Colonic mucosa (tissue), 4 donors: ENCODE results near the gene PDE4C. TPM values are rescaled to one million over a fixed set of nuclear protein-coding genes. Genes with fewer than 3 reads are reported as not detected.

Experiments used
- DNase-seq: peaks from one replicate; pipeline ENCODE4 v3.0.0-alpha.2; 2020
- H3K27ac ChIP-seq: fragments of 200-600 bp; one replicate; pipeline ENCODE4 v1.8.0; 2021
- H3K27me3 ChIP-seq: fragments of 200-600 bp; one replicate; pipeline ENCODE4 v1.8.0; 2021
- H3K36me3 ChIP-seq: fragments of 200-600 bp; one replicate; pipeline ENCODE4 v1.8.0; 2021
- H3K4me1 ChIP-seq: fragments of 200-600 bp; one replicate; pipeline ENCODE4 v1.8.0; 2021; ENCODE audit warnings: mild to moderate bottlenecking
- H3K4me3 ChIP-seq: fragments of 200-600 bp; one replicate; pipeline ENCODE4 v1.8.0; 2021
- H3K9ac ChIP-seq, 2 donors: one replicate each; pipeline ENCODE4 v1.7.0; 2013; ENCODE audit warnings: control low read depth in 2 of 2, low read depth in 2 of 2, low read length in 2 of 2
- H3K9me3 ChIP-seq: fragments of 200-600 bp; one replicate; pipeline ENCODE4 v1.8.0; 2021
- intact Hi-C: fragments of 100-400 bp; cut with DNase I; formaldehyde crosslinking; loops from one replicate; pipeline ENCODE4 v1.14.1; 2022
- total RNA-seq, 2 donors: library from RNA; stranded (reverse); fragmentation: NEBNext Ultra II Directional in 1 of 2; extraction: Animal tissue kit (Norgen Biotek cat#: 25700) in 1 of 2; gene quantifications; one replicate each; pipeline ENCODE4 v1.2.1, GENCODE V29; 2021
- TF ChIP-seq, protein P1 (sequence below): fragments of 200-600 bp; IDR thresholded peaks from one replicate; pipeline ENCODE4 v1.8.0; 2022; ENCODE audit warnings: antibody characterized with exemption, mild to moderate bottlenecking
- donor health status: healthy.
- donor health status: DM: no; HTN: no; CAD: no.
- donor health status: DM: no; HTN: no; CAD: no.

PDE4C gene
- total RNA-seq, 2 donors from 2014 or later, result 2.1 TPM

DNA sequence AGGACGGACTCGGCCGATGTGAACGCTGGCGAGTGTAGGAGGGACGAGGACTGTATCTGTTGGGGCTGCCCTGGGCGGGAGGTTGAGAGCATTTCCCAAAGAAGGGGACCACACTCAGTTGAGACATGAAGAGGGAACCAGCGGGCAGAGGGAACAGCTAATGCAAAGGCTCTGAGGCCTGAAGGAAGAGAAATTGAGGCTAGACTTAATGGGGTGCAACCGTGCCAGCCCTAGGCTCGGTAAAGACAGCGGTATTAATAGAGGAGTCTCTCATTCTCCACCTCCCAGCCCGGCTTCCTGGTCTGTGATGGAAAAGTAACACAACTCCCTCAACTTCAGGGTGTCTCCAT lies 32.1 kb downstream of the PDE4C start:
- H3K9me3 ChIP-seq, result no peaks in the 10 kb centered on the region
- intact Hi-C loops, result no loop called here
- no peak for DNase-seq
- no peaks in the 10 kb centered on the region for H3K36me3 ChIP-seq
- H3K27me3 ChIP-seq, result no peaks in the 10 kb centered on the region
- TF ChIP-seq, protein P1, sequence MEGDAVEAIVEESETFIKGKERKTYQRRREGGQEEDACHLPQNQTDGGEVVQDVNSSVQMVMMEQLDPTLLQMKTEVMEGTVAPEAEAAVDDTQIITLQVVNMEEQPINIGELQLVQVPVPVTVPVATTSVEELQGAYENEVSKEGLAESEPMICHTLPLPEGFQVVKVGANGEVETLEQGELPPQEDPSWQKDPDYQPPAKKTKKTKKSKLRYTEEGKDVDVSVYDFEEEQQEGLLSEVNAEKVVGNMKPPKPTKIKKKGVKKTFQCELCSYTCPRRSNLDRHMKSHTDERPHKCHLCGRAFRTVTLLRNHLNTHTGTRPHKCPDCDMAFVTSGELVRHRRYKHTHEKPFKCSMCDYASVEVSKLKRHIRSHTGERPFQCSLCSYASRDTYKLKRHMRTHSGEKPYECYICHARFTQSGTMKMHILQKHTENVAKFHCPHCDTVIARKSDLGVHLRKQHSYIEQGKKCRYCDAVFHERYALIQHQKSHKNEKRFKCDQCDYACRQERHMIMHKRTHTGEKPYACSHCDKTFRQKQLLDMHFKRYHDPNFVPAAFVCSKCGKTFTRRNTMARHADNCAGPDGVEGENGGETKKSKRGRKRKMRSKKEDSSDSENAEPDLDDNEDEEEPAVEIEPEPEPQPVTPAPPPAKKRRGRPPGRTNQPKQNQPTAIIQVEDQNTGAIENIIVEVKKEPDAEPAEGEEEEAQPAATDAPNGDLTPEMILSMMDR, result no peak
- peak overlapping the region; percentile 92 for H3K4me3 ChIP-seq
- peaks cover 8% of the 10 kb centered on the region for H3K4me1 ChIP-seq
- H3K27ac ChIP-seq, result peak overlapping the region; percentile 59
- peak overlapping the region; percentile 18 to 91 for H3K9ac ChIP-seq

GRCh38 chr19:18193388-18194180 lies 32.7 kb downstream of the PDE4C start:
- H3K9me3 ChIP-seq, result no peaks in the 10 kb centered on the region
- H3K36me3 ChIP-seq, result no peaks in the 10 kb centered on the region
- H3K27ac ChIP-seq, result peak overlapping the region; percentile 59
- peak overlapping the region; percentile 91 to 97 for H3K9ac ChIP-seq
- intact Hi-C loops, result no loop called here
- H3K4me1 ChIP-seq, result peaks cover 8% of the 10 kb centered on the region
- TF ChIP-seq, protein P1, result no peak
- peak; percentile 44 for DNase-seq
- H3K4me3 ChIP-seq, result peak overlapping the region; percentile 92
- no peaks in the 10 kb centered on the region for H3K27me3 ChIP-seq

DNA sequence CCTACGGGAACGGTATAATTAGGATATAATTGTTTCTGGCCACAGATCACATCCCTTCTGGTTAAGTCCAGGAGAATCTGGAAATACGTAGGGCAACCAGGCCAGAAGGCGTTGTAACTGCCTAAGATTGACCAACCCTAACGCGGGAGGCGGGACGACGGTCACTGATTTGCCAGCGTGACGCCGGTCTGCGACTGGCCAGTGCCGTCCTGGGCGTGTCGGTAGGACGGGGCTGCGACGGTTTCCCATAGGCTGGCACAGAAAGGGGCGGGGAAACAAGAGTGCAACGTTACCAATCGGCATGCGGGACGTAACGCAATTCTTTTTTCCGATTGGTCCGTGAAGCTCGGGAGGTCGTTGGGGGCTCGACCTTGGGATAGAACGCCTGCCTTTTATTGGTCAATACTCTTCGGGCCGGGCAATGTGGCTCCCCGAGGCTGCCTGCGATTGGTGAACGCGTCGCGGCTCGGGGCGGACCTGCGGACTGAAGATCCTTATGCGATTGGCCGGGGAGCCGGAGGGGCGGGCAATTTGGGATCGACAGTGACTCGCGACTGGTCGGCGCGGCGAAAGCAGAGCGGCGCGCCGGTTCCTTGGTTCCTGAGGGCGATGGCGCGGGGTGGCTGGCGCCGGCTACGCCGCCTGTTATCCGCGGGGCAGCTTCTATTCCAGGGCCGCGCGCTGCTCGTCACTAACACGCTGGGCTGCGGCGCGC lies 33.4 kb downstream of the PDE4C start, which contains the start of gene MPV17L2:
Gene MPV17L2, plus strand, starts transcription at position 546 of the 715 bp plus-strand sequence. Its CDS starts 64 bp downstream, at position 610.
- DNase-seq, result peak; percentile 99
- Histone ChIP-seq H3K4me3 (peak within 1 kb of the TSS; percentile 92), H3K4me1 (peaks cover 8% of the 10 kb centered on the region), H3K36me3 (no peaks in the 10 kb centered on the region), H3K9me3 (no peaks in the 10 kb centered on the region), H3K27ac (peak within 1 kb of the TSS; percentile 97), H3K27me3 (no peaks in the 10 kb centered on the region), H3K9ac (peak within 1 kb of the TSS; percentile 91 to 97)
- intact Hi-C loops, result no loop called here
- TF ChIP-seq, protein P1, result no peak

- Histone ChIP-seq H3K4me1 (peaks cover 8% of the 10 kb centered on the region), H3K27ac (peak overlapping the region; percentile 97), H3K9me3 (no peaks in the 10 kb centered on the region), H3K9ac (peak overlapping the region in 1 of 2 donors; percentile 90), H3K4me3 (peak overlapping the region; percentile 46), H3K36me3 (no peaks in the 10 kb centered on the region), H3K27me3 (no peaks in the 10 kb centered on the region)
- DNase-seq, result peak; percentile 38
- intact Hi-C loops, result no loop called here
- TF ChIP-seq, protein P1, result no peak
Observed at GRCh38 chr19:18191640-18192062, 34.6 kb downstream of the PDE4C start.

DNA sequence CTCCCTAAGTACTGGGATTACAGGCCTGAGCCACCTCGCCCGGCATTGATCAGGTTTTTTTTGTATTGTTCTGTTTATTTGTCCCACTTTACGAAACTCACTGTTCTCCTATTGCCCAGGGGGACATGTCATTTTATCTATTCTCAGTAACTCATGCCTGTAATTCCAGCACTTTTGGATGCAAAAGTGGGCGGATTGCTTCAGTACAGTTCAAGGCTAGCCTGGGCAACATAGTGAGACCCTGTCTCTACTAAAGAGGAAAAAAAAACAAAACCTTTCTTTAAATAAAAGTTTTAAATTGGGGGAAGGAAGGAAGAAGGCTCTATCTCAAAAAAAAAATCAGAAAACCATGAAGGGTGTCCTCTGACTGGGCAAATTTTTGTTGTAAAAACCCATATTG lies 36.0 kb downstream of the PDE4C start:
- no peaks in the 10 kb centered on the region for H3K27me3 ChIP-seq
- H3K4me1 ChIP-seq, result peaks cover 8% of the 10 kb centered on the region
- intact Hi-C loops, result no loop called here
- H3K27ac ChIP-seq, result no peak overlapping the region
- H3K4me3 ChIP-seq, result no peak overlapping the region
- DNase-seq, result no peak
- no peaks in the 10 kb centered on the region for H3K9me3 ChIP-seq
- no peak overlapping the region for H3K9ac ChIP-seq
- TF ChIP-seq, protein P1, result no peak
- H3K36me3 ChIP-seq, result no peaks in the 10 kb centered on the region
